HEK293 (cell line): Measurements from ENCODE around the gene TNXB.

Source experiments
- BCL11B ChIP-seq: fragments of 450-650 bp; formaldehyde crosslinking; IDR thresholded peaks from 2 replicates; pipeline ENCODE4 v1.5.1; 2016; ENCODE audit warnings: low read depth, missing biosample characterization, missing genetic modification characterization
- GLIS2 ChIP-seq: fragments of 450-650 bp; formaldehyde crosslinking; IDR thresholded peaks from 2 replicates; pipeline ENCODE4 v1.5.1; 2016; ENCODE audit warnings: missing biosample characterization, missing genetic modification characterization
- PATZ1 ChIP-seq: fragments of 450-650 bp; formaldehyde crosslinking; IDR thresholded peaks from 2 replicates; pipeline ENCODE4 v1.5.1; 2016; ENCODE audit warnings: missing biosample characterization, missing genetic modification characterization
- PRDM10 ChIP-seq: fragments of 450-650 bp; formaldehyde crosslinking; IDR thresholded peaks from 2 replicates; pipeline ENCODE4 v1.5.1; 2016; ENCODE audit warnings: missing biosample characterization, missing genetic modification characterization
- REST ChIP-seq: fragments of 450-650 bp; formaldehyde crosslinking; IDR thresholded peaks from 2 replicates; pipeline ENCODE4 v1.5.1; 2016; ENCODE audit warnings: missing biosample characterization, missing genetic modification characterization
- SETDB1 ChIP-seq: IDR thresholded peaks from one replicate; pipeline ENCODE4 v1.6.1; 2017; ENCODE audit warnings: mild to moderate bottlenecking, low read length, moderate library complexity, mixed read lengths; ENCODE audit not compliant: insufficient read length
- YY1 ChIP-seq: fragments of 450-650 bp; formaldehyde crosslinking; IDR thresholded peaks from 2 replicates; pipeline ENCODE4 v1.5.1; 2018; ENCODE audit warnings: missing biosample characterization, missing genetic modification characterization
- YY2 ChIP-seq: fragments of 450-650 bp; formaldehyde crosslinking; IDR thresholded peaks from 2 replicates; pipeline ENCODE4 v1.5.1; 2016; ENCODE audit warnings: missing biosample characterization, missing genetic modification characterization
- ZBTB44 ChIP-seq: fragments of 450-650 bp; IDR thresholded peaks from 2 replicates; pipeline ENCODE4 v1.5.1; 2018; ENCODE audit warnings: missing biosample characterization, mild to moderate bottlenecking, missing genetic modification characterization
- ZBTB8A ChIP-seq: fragments of 450-650 bp; formaldehyde crosslinking; IDR thresholded peaks from 2 replicates; pipeline ENCODE4 v1.5.1; 2016; ENCODE audit warnings: missing biosample characterization, missing genetic modification characterization
- ZEB2 ChIP-seq: fragments of 450-650 bp; formaldehyde crosslinking; IDR thresholded peaks from 2 replicates; pipeline ENCODE4 v1.5.1; 2016; ENCODE audit warnings: missing biosample characterization, missing genetic modification characterization
- ZNF175 ChIP-seq: fragments of 450-650 bp; formaldehyde crosslinking; IDR thresholded peaks from 2 replicates; pipeline ENCODE4 v1.5.1; 2016; ENCODE audit warnings: missing biosample characterization, missing genetic modification characterization
- ZNF223 ChIP-seq: fragments of 450-650 bp; formaldehyde crosslinking; IDR thresholded peaks from 2 replicates; pipeline ENCODE4 v1.5.1; 2016; ENCODE audit warnings: missing biosample characterization, missing genetic modification characterization
- ZNF26 ChIP-seq: fragments of 450-650 bp; formaldehyde crosslinking; IDR thresholded peaks from 2 replicates; pipeline ENCODE4 v1.5.1; 2016; ENCODE audit warnings: missing biosample characterization, missing genetic modification characterization
- ZNF311 ChIP-seq: fragments of 450-650 bp; formaldehyde crosslinking; IDR thresholded peaks from 2 replicates; pipeline ENCODE4 v1.5.1; 2017; ENCODE audit warnings: missing biosample characterization, missing genetic modification characterization, borderline replicate concordance
- ZNF362 ChIP-seq: fragments of 450-650 bp; formaldehyde crosslinking; IDR thresholded peaks from 2 replicates; pipeline ENCODE4 v1.5.1; 2016; ENCODE audit warnings: missing biosample characterization, missing genetic modification characterization
- ZNF37A ChIP-seq: fragments of 450-650 bp; IDR thresholded peaks from 2 replicates; pipeline ENCODE4 v1.5.1; 2018; ENCODE audit warnings: missing biosample characterization, missing genetic modification characterization
- ZNF398 ChIP-seq: fragments of 450-650 bp; formaldehyde crosslinking; IDR thresholded peaks from 2 replicates; pipeline ENCODE4 v1.5.1; 2017; ENCODE audit warnings: missing biosample characterization, missing genetic modification characterization
- ZNF416 ChIP-seq: fragments of 450-650 bp; formaldehyde crosslinking; IDR thresholded peaks from 2 replicates; pipeline ENCODE4 v1.5.1; 2016; ENCODE audit warnings: missing biosample characterization, missing genetic modification characterization
- ZNF549 ChIP-seq: fragments of 450-650 bp; IDR thresholded peaks from 2 replicates; pipeline ENCODE4 v1.5.1; 2018; ENCODE audit warnings: missing biosample characterization, missing genetic modification characterization, mild to moderate bottlenecking, inconsistent platforms, moderate library complexity
- ZNF561 ChIP-seq: fragments of 450-650 bp; IDR thresholded peaks from 2 replicates; pipeline ENCODE4 v1.5.1; 2018; ENCODE audit warnings: missing biosample characterization, missing genetic modification characterization, borderline replicate concordance
- ZNF629 ChIP-seq: fragments of 450-650 bp; formaldehyde crosslinking; IDR thresholded peaks from 2 replicates; pipeline ENCODE4 v1.5.1; 2017; ENCODE audit warnings: missing biosample characterization, missing genetic modification characterization
- ZNF677 ChIP-seq: fragments of 450-650 bp; IDR thresholded peaks from 2 replicates; pipeline ENCODE4 v1.5.0; 2018; ENCODE audit warnings: missing biosample characterization, mild to moderate bottlenecking, missing genetic modification characterization, moderate library complexity

The TNXB gene

GRCh38 chr6:32127717-32128592 lies 18.8 kb upstream of the TNXB start, which contains the start of gene ATF6B (continued):
- TF ChIP-seq BCL11B (tag by site-specific recombination) (no peak), PATZ1 (peak; percentile 83; the same call in 1 of the 2 replicates), PRDM10 (tag by site-specific recombination) (peak; percentile 54), ZNF362 (no peak), ZNF37A (tag by site-specific recombination) (no peak), ZNF175 (tag by site-specific recombination) (no peak), REST (0 out of 2 replicates have a peak, but pooled peaks have one; percentile 18), ZNF311 (tag by site-specific recombination) (no peak), ZNF223 (no peak), ZNF677 (tag by site-specific recombination) (no peak), ZNF629 (tag by site-specific recombination) (peak; percentile 17; the same call in 1 of the 2 replicates), ZNF26 (tag by site-specific recombination) (no peak), SETDB1 (no peak), ZEB2 (tag by site-specific recombination) (no peak; the same call in 1 of the 2 replicates), ZNF416 (tag by site-specific recombination) (no peak), YY2 (tag by site-specific recombination) (peak; percentile 86), ZNF398 (tag by site-specific recombination) (peak; percentile 26; the same call in 1 of the 2 replicates), ZNF561 (tag by site-specific recombination) (no peak), ZBTB44 (tag by site-specific recombination) (no peak), YY1 (tag by site-specific recombination) (peak; percentile 83), ZBTB8A (tag by site-specific recombination) (peak; percentile 36; the same call in 1 of the 2 replicates), ZNF549 (tag by site-specific recombination) (no peak), GLIS2 (tag by site-specific recombination) (no peak)
